Measurements from ENCODE around the gene SLF2.

- TF ChIP-seq CTCF (conservative IDR thresholded peaks at IDR 0.05) (no peak), EZH2 (IDR thresholded peaks at IDR 0.05; ENCODE audit: low read depth) (no peak)
Measured at GRCh38 chr10:100988166-100988565, 75.4 kb downstream of the SLF2 start.

All from PC-9 (cell line).